Measurements from ENCODE around the gene LRRC52.

DNA sequence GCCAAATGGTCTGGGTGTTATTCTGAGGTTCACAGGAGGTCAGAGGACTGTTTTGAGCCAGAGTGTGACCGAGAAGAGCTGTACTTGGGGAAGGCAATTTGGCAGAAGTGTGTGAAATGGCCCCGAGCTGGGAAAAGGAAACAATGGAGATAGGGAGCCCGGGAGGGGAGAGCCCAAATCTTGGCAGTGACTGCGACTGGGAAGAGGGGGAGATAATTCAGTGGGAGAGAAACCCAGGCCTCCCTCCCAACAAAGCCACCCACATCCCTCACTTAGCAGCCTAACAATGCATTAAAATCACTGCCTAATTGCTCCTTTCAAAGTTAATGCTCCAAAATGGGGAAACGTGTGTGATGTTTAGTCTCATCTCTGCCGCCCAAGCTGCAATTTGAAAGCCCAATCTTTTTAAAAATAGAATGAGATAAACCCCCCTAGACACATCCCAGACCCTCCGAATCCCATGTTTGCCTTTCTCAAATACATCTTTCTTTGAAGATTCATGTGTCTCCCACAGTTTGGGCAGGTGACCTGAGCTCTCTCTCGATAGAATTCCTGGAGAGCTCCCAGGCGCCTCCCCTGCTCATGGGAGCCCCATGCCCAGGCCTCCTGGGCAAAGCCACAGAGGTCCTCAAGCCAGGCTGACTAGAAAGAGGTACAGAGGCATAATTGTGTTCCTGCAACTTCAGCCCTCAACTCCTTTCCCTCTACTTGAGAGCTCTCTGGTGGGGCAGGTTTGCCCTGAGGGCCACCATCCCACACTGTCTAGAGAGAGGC, 17.3 kb downstream of the LRRC52 start:
- TF ChIP-seq, protein P1, sequence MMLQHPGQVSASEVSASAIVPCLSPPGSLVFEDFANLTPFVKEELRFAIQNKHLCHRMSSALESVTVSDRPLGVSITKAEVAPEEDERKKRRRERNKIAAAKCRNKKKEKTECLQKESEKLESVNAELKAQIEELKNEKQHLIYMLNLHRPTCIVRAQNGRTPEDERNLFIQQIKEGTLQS (IDR thresholded peaks at IDR 0.05; ENCODE audit: insufficient read depth, low read depth, low read length): no peak
- TF ChIP-seq RFX5 (IDR thresholded peaks at IDR 0.05; ENCODE audit: borderline replicate concordance, low read depth, low read length) (no peak), SP1 (IDR thresholded peaks at IDR 0.05; ENCODE audit: low read depth, low read length) (no peak), CBX8 (IDR thresholded peaks at IDR 0.05; ENCODE audit: borderline replicate concordance, low read depth, low read length) (no peak), RAD21 (IDR thresholded peaks at IDR 0.05 in 1 of 2, conservative IDR thresholded peaks at IDR 0.05 in 1 of 2; ENCODE audit: low read depth in 2 of 2, low read length in 2 of 2) (no peak), TAF1 (IDR thresholded peaks at IDR 0.05; ENCODE audit: low read depth, low read length) (no peak), RBBP5 (IDR thresholded peaks at IDR 0.05; ENCODE audit: borderline replicate concordance, low read depth, low read length) (no peak), POLR2A (IDR thresholded peaks at IDR 0.05; ENCODE audit: control extremely low read depth in 1 of 2, low read depth in 2 of 2, low read length in 2 of 2) (no peak)
- TF ChIP-seq, protein P2, sequence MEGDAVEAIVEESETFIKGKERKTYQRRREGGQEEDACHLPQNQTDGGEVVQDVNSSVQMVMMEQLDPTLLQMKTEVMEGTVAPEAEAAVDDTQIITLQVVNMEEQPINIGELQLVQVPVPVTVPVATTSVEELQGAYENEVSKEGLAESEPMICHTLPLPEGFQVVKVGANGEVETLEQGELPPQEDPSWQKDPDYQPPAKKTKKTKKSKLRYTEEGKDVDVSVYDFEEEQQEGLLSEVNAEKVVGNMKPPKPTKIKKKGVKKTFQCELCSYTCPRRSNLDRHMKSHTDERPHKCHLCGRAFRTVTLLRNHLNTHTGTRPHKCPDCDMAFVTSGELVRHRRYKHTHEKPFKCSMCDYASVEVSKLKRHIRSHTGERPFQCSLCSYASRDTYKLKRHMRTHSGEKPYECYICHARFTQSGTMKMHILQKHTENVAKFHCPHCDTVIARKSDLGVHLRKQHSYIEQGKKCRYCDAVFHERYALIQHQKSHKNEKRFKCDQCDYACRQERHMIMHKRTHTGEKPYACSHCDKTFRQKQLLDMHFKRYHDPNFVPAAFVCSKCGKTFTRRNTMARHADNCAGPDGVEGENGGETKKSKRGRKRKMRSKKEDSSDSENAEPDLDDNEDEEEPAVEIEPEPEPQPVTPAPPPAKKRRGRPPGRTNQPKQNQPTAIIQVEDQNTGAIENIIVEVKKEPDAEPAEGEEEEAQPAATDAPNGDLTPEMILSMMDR (IDR thresholded peaks at IDR 0.05; ENCODE audit: control extremely low read depth in 1 of 3, insufficient read depth in 1 of 3, low read depth in 1 of 3, low read length in 3 of 3): no peak
